Mucosa of gallbladder (tissue), 1 donor: ENCODE data around the gene TBC1D10B. TPM values are rescaled to one million over a fixed set of nuclear protein-coding genes. Genes with fewer than 3 reads are reported as not detected.

Source experiments
- DNase-seq: peaks from one replicate; pipeline ENCODE4 v3.0.0-alpha.2; 2020; ENCODE audit warnings: low spot score
- total RNA-seq: library from RNA; stranded (reverse); gene quantifications from one replicate; pipeline ENCODE4 v1.2.1, GENCODE V29; 2021
- donor health status: DM: no; HTN: no; CAD: no.

The TBC1D10B gene, protein sequence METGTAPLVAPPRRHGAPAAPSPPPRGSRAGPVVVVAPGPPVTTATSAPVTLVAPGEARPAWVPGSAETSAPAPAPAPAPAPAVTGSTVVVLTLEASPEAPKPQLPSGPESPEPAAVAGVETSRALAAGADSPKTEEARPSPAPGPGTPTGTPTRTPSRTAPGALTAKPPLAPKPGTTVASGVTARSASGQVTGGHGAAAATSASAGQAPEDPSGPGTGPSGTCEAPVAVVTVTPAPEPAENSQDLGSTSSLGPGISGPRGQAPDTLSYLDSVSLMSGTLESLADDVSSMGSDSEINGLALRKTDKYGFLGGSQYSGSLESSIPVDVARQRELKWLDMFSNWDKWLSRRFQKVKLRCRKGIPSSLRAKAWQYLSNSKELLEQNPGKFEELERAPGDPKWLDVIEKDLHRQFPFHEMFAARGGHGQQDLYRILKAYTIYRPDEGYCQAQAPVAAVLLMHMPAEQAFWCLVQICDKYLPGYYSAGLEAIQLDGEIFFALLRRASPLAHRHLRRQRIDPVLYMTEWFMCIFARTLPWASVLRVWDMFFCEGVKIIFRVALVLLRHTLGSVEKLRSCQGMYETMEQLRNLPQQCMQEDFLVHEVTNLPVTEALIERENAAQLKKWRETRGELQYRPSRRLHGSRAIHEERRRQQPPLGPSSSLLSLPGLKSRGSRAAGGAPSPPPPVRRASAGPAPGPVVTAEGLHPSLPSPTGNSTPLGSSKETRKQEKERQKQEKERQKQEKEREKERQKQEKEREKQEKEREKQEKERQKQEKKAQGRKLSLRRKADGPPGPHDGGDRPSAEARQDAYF
- 60.6 TPM for total RNA-seq

DNA sequence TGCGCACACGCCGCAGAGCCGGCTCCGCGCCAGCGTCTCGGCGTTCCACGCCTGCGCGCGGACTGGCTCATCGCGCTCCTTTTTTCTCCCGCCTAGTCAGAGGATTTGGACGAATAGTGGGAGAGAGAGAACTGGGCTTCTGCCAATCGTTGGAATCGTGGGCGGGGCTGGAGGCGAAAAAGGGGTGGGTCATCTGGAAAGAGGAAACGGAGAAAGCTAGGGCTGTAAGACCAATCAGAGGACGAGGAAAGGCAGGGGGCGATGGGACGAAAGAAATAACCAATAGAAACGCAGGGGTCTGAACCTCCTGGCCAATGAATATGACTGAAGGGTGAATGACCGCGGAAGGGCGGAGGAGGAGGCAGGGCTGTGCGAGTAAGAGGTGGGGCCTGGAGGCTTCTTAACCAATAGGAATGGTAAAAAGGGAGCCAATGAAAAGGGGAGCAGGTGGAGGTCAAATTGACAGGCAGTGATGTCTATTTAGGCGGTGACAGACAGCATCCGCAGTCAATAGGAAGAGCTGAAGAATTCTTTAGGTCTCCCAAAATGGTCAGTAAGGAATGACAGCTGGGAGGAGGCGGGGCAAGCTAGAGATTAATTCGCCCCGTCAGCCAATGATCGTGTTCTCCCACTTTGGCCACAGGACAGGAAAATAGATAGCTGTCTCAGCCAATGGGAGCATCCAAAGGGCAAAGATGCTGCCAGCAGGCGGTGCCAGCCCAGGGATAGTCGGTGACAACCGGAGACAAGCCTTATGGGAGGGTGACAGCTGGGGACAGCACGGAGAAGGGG is at the start of gene TBC1D10B:
TSS of gene TBC1D10B (minus strand) at position 39 of the 792 bp plus-strand sequence. CDS start 311 bp downstream, outside the sequence.
- peak; percentile 99 for DNase-seq

DNA sequence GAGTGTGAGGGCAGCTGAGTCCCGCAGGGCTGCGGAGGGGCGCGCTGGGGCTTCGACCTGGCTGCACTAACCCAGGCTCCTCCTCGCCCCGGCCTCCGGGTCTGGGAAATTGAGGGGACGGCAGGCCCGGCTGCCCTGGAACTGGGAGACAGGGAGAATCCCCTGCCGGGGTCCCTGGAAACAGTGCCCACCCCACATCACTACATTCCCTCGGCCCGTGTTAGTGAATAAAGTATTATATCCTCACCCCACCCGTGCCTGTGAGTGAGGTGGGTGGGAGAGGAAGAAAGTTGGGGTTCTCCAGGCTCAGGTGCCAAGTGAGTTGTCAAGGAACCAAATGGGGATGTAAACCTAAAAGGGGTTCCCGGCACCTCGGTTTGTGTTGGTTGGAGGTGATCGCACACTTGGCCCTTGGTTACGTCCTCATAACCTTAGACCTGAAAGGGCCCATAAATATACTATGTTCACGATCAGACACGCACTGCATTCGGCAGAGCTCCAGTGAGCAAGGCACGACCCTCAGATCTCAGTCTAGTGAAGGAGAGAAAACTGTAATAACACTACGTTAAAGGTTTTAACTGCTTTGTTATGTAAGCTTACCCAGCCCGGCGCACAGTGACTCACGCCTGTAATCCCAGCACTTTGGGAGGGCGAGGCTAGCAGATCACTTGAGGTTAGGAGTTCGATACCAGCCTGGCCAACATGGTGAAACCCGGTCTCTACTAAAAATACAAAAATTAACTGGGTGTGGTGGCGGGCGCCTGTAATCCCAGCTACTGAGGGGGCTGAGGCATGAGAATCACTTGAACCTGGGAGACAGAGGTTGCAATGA is 48.3 kb upstream of the TBC1D10B start:
- DNase-seq, result no peak

DNA sequence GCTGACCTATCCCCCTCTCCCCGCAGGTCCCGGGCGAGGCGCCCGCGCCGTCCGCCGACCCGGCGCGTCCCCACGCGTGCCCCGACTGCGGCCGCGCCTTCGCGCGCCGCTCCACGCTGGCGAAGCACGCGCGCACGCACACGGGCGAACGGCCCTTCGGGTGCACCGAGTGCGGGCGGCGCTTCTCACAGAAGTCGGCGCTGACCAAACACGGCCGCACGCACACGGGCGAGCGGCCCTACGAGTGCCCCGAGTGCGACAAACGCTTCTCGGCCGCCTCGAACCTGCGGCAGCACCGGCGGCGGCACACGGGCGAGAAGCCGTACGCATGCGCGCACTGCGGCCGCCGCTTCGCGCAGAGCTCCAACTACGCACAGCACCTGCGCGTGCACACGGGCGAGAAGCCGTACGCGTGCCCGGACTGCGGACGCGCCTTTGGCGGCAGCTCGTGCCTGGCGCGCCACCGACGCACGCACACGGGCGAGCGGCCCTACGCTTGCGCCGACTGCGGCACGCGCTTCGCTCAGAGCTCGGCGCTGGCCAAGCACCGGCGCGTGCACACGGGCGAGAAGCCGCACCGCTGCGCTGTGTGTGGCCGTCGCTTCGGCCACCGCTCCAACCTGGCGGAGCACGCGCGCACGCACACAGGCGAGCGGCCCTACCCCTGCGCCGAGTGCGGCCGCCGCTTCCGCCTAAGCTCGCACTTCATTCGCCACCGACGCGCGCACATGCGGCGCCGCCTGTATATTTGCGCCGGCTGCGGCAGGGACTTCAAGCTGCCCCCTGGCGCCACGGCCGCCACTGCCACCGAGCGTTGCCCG is 47.4 kb upstream of the TBC1D10B start:
- peak; percentile 90 for DNase-seq

DNA sequence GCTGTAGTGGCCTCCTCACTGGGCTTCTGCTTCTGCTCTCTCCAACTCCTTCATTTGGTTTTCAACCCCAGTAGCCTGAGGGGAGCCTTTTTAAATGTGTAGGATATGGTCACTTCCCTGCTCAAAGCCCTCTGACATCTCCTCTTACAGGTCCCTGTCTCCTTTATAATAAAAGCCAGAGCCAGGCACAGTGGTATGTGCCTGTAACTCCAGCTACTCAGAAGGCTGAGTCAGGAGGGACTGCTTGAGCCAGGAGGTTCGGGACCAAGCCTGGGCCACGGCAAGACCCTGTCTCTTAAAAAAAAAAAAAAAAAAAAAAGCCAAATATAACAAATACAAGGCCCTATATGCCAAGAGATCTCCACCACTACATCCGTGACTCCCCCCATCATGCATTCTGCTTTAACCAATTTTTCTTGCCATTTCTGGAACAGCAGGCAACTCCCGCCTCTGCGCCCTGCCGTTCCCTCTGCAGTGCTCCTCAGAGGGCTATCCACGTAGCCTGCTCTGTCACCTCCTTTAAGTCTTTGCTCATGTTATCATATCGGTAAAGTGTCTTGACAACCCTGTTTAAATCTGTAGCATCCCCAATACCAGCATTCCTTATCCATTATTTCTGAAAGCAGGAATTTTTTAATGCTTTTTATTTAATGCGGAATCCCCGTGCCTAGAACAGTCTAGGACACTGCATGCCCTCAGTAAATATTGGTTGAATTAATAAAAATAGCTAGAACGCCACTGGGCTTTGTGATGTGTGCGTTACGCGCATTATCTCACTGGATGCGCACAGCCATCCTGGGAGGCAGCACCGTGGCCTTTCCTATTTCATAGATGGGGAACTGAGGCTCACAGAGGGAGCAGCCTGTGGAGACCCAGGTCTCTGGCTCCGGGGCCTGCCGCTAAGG is 46.6 kb upstream of the TBC1D10B start:
- DNase-seq, result no peak

DNA sequence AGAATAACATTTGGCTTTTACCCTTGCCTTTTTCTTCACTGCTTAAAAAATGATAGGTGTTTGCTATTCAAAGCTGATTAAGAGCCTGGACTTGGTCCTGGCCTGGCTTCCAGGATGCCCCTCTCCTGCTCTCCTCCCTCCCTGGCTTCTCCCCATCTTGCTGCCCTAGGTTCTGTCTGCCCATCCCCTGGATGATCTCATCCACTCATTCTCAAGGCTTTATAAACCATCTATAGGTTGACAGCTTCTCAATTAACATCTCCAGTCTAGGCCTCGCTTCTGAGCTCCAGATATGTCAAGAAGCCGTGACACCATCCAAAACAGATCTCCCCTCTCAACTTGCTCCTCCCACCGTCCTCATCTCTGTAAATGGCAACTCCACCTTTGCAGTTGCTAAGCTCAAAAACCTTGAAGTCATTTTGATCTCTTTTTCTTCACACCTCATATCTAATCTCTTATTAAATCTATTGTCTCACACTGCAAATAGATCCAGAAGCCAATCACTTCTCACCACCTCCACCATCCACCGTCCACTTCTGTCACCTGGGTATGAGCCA is 45.8 kb upstream of the TBC1D10B start:
- no peak for DNase-seq

DNA sequence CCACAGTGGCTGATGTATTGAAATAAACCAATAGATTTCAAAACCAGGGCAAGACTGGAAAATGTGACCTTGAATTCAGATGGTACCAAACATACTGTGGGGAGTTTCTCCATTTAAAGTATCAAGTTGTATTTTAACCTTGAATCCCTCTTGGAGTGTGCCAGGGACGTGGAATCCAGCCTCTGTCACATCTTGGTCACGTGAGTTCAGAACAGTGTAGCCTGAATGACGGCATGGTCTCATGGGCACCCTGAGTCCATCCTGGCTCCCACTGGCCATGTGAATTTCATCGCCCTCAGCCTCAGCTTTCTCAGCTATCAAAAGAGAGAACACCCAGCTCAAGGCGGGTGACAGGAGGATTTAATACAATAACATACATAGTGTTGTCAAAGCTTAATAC is 43.9 kb upstream of the TBC1D10B start:
- no peak for DNase-seq

DNA sequence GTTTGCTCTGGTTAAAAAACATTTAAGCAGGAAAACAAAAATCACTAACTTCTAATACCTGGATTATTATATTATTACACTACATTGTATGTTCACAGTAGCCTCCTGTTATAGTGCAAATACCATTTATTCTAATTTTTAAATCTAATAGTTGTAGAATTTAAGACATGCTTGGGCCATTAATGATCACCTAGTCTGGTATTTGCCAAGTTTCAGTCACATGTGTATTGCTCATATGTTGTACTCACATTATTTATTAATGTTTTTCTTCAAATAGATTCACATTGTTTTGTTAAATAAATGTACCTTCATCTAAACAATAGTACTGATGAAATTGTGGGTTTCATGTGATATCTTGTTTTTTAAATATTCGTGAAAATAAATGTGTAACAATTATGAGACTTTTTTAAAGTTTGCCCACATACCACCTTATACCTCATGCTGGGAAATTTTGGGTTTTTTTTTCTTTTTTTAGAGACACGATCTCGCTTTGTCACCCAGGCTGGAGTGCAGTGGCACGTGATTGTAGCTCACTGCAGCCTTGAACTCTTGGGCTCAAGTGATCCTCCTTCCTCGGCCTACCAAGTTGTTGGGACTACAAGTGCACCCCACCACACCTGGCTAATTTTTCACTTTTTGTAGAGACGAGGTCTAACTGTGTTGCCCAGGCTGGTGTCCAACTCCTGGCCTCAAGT is 43.0 kb upstream of the TBC1D10B start:
- DNase-seq, result no peak

DNA sequence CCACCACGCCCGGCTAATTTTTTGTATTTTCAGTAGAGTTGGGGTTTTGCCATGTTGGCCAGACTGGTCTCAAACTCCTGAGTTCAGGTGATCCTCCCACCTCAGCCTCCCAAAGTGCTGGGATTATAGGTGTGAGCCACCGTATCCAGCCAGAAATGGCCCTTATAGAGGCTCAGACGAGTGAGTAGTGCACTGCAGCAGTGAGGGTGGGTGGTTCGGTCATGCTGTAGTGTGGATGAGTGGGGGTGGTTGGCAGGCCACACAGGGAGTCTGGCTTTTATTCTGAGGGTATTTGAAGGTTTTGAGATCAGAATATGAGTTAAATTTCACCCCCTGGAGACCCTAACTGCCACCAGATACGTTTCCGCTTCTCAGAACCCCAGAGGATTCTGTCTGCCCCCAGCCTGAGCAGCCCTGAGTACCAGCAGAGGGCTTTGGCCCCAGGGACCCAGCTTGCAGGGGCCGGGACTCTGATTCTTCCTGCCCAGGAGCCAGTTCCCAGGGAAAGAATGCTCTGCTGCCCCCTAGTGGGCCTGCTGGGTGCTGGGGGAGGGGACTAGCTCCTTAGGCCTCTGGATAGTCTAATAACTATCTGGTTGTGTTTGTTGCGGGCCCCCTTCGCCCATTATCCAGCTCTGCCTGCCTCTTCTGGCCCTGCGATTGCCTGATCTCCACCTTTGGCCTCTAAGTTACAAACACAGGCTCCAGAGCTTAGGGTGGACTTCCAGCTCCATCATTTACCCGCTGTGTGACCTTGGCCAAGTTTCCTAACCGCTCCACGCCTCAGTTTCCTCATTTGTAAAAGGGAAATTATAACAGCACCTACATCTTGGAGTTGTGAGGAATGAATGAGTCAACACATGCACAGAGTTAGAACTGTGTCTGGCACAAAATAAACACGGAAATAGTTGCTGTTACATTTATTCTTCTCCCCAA is 39.1 kb upstream of the TBC1D10B start:
- peak; percentile 93 for DNase-seq

DNA sequence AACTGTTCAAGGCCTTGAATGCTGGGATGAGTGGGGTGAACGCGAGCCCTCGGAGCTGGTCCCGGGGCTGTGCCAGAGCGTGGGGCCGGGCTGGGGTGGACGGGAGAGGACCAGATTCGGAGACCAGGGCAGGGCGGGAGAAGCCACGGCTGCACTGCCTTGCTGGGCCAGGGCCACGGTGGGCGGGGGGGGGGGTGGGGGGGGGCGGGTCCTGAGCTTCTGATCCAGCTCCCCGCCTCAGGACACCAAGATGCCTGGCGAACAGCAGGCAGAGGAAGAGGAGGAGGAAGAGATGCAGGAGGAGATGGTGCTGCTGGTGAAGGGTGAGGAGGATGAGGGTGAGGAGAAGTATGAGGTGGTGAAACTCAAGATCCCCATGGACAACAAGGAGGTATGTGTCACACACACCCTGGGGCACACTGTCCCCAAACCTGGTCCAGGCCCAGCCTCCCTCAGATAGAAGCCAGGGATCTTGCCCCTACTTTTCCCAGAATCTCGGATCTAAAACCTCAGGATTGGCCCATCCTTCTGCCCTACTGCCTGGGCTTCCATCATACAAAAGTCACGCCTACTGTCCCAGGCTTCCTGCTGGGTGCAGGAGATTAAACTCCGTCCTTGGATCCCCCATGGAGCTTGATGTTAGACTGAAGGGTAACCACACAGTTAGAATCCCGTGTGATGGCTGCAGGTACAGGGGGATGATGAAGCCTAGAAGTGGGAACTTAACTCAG is 37.7 kb upstream of the TBC1D10B start:
- DNase-seq, result no peak

DNA sequence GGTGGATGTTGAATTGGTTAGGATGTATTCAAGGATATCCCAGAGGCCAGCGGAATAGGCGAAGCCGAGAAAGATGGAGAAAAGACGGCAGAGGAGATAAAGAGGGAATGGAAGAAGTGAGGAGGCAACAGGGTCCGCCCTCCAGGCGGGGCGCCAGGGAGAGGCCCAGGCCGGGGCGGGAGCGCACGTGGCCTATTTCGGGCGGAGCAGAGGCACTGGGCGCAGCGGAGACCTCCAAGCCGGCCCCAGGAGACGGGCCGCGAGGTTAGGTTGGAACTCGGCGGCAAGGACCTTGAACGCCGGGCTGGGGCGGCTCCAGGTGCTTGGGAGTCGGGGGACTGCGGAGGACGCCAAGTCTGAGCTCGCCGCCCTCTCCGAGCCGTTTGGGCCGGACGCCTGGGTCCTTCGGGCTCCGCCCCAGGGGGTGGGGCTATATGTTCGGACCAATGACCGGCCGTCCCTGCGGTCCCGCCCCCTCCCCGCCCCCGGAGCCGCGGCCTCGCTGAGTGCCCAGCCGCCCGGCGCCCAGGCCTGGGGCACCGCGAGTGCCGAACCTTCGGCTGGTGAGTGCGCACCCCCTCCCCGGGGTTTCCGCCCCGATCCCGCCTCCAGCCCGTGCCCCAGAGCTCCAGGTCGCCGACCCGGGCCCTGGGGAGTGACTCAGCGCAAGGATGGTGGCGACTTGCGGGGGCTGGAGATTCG is 37.0 kb upstream of the TBC1D10B start, which contains the start of gene ZNF771:
TSS of gene ZNF771 (plus strand) at position 505 of the 702 bp plus-strand sequence. CDS start 448 bp downstream, outside the sequence.
- DNase-seq, result peak; percentile 94

DNA sequence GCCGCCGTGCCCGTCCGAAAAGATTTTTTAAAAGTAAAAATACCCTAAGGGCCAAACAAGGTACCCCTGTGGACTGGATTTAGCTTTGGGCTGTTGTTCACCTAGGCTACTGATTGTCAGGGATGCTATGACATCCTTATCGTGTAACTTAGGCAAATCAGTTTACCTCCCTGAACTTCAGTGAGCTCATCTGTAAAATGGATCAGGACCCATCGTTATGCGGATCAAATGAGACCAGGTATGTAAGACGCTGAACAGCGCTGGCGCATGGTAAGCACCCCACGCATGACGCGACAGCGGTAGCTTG is 36.5 kb upstream of the TBC1D10B start:
- no peak for DNase-seq

DNA sequence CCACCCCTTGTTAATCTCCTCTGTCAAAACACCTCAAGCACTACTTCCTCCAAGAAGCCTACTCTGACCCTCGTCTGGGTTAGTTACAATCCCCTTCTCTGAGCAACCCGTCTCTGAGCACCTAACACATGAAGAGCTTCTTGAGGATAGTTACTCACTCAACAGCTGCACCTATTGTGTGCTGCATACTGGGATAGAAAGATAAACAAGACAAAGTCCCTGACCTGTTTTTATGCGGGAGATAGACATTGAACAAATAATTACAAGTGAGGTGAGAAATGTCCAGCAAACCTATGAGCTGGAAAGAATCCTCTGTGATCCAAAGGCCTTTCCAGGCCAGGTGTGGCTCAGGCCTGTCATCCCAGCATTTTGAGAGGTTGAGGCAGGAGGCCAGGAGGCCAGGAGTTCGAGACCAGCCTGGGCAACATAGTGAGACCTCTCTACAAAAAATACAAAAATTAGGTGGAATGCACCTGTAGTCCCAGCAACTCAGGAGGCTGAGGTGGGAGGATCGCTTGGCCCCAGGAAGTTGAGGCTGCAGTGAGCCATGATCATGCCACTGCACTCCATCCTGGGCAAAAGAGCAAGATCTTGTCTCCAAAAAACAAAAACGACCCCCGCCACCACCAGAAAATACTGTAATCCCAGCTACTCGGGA is 31.6 kb upstream of the TBC1D10B start:
- DNase-seq, result no peak

DNA sequence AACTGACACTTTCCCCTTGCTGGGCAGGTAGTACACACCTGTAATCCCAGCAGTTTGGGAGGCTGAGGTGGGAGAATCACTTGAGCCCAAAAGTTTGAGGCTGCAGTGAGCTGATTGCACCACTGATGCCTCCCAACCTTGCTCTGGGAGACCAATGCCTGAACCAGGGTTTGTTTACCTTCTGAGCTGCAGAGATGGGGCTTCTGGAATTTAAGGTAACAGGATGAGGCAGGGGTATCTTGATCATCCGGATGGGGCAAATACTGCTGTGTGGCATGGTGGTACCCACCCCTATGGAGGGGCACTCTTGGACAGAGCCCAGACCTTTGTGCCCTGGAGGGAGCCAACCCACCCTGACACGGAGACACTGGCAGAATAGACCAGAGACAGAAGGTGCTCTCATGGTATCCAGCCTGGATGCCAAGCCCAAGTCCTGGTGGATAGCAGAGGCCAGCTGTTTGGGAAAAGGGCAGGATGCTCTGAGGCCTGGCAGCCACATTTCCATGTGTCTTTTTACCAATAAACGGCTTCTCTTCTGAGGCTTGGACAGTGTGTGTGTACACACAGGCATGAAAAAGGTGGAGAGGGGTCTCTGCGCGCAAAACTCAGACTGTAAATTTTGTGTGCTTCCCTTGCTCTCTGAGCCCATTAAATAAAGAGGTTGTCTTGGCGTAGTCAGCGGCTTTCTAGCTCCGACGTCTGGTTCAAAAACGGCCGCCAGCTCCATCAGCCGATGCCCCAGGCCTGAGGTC is 29.3 kb upstream of the TBC1D10B start:
- DNase-seq, result no peak

DNA sequence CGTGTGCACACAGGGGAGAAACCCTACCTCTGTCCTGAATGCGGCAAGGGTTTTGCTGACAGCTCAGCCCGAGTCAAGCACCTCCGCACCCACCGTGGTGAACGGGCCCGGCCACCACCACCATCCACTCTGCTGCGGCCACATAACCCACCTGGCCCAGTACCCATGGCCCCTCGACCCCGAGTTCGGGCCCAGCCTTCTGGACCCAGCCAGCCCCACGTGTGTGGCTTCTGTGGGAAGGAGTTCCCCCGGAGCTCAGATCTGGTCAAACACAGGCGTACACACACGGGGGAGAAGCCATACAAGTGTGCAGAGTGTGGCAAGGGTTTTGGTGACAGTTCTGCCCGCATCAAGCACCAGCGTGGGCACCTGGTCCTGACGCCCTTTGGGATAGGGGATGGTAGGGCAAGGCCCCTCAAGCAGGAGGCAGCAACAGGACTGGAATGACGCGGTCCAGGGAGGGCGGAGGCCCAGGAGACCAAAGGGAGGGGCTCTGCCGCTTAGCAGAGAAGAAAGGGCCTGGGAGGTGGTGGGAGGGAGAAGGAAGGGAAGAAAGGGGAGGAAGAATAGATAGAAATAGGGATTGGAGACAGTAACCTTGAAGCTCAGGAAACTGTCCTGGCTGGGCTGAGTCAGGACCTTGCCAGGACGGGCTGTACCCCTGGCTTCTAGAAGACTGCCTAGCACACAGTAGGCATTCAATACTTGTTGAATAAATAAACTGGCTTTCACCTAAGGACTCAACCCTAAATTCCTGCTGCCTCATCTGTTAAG is 28.6 kb upstream of the TBC1D10B start:
- DNase-seq, result no peak
